ENCODE measurements around the gene AATF.

AATF gene

DNA sequence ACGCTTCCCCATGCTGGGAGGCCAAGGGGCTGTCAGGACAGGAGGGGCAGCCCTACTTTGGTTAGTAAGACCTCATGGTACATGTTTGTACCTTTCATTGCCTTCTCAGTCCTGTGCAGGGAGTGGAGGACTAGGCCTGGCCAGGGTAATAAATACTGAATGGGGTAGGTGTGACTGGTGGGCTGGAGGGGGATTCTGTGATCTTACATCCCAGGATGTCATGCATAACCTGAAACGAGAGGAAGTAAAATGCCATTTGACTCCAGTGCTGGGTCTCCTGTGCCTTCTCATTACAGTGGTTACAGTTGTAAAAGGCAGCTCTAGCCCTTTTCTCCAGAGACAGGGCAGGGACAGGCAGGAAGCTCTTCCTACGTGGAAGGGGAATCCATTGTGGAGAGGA lies 138.2 kb downstream of the AATF start:
- no peak for DNase-seq

GRCh38 chr17:37087683-37088082 lies 138.9 kb downstream of the AATF start:
- no peak for DNase-seq

DNA sequence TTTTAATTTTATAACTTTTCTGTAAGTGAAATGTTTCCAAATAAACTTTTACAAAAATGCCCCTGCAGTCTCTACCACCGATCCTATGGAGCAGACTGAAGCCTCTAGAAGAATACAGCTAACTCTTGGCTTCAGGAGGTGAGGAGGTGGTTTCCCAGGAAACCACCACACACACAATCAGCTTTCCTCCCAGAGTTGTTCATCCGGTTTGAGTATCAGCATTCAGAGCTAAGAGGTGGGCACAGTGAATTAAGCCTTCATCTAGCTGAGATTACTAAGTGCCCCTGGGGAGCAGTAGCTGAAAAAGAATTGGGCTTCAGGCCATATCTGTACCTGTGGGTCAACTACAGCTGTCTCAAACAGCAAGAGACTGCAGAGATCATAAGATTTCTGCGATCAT lies 139.7 kb downstream of the AATF start:
- DNase-seq = no peak

- DNase-seq = no peak
Measured at GRCh38 chr17:37088913-37089312, 140.2 kb downstream of the AATF start.

- no peak for DNase-seq
Measured at GRCh38 chr17:37089956-37090355, 141.2 kb downstream of the AATF start.

- DNase-seq = no peak
Measured at GRCh38 chr17:37090941-37091340, 142.2 kb downstream of the AATF start.

- no peak for DNase-seq
Measured at GRCh38 chr17:37092071-37092470, 143.3 kb downstream of the AATF start.

GRCh38 chr17:37092701-37093100 lies 143.9 kb downstream of the AATF start:
- no peak for DNase-seq

DNA sequence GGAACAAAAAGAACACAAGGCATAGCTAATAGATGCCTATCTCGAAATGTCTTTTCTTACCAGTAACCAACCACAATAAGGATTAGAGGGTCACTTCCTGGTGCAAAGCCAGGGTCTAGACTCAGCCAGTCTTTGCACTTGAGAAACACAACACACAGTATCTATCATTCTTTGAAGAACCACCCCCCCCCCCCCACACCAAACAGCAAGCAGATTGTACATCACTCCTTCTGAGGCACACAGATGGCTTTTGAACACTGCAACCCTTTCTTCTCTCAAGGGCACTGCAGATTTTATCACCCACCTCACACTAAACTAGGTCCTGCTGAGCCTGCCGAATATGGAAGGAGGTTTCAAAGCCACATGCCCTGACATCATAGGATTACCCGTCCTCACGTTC lies 145.6 kb downstream of the AATF start:
- no peak for DNase-seq

GRCh38 chr17:37096071-37096470 lies 147.3 kb downstream of the AATF start:
- DNase-seq = no peak

GRCh38 chr17:37097154-37097553 lies 148.4 kb downstream of the AATF start:
- no peak for DNase-seq

DNA sequence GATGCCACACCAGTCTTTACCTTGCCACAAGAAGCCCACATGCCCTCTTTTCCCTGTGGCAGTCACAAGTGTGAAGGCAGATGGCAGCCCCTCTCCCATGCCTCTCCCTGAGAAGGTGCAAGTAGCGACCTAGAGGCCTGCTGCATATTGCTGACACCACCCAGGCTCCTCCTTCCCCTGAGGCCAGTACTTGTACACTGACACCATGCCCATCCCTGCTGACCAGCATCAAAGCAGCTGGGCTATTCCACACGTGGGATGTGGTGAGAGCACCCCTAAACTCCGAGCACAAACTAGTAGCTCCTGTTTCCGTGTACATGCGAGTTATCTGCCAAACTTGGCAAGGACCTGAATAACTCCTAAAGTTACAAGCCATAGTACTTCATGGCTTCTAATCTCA lies 149.4 kb downstream of the AATF start:
- DNase-seq = no peak

DNA sequence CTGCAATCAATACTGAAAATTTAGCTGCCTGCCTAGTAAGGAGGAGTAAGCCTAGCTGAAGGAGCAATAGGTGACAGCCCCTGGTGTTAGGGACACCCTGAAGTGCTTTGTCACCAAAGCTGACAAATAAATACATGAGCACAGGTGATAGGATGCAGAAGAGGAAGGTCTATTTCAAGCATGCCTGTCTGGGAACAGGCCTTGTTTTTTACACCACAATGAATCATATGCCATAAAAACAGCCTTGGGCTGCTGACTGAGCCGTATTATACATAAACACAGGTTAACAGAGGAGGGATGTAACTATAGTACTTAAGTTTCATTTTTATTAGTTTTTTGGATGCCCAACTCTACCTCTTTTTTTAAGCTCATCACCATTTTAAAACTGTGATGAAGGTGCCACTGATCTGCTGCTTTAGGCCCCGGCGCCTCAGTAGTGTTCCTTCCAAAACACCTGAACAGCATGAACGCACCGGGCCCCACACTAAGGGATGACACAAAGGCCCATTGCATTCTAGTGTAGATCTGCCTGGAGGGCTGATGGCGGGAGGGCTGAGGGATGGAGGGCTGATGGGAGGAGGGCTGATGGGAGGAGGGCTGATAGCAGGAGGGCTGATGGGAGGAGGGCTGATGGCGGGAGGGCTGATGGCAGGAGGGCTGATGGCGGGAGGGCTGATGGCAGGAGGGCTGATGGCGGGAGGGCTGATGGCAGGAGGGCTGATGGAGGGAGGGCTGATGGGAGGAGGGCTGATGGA lies 150.3 kb downstream of the AATF start:
- DNase-seq = no peak

- DNase-seq = no peak
Measured at GRCh38 chr17:37100231-37100630, 151.5 kb downstream of the AATF start.

- no peak for DNase-seq
Measured at GRCh38 chr17:37101306-37101705, 152.6 kb downstream of the AATF start.

DNA sequence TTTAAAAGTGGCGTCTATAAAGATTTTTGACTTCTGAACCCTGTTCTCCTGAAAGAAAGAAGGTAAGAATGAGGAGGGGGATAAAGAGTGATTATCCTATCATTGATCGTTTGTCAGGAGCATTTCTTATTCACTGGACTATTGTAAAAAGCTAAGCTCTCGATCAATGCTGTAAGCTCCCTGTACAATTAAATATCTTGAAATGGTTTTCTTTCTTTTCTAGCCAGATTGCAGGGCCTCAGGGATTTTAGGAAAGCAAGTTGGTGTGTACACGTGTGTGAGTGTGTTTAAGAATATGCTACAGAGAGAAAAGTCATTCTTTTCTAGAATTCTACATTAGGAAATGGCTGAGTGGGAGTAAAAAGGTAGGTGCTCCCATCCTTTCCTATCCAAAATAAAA lies 154.5 kb downstream of the AATF start:
- no peak for DNase-seq

- DNase-seq = no peak
Measured at GRCh38 chr17:37106049-37106448, 157.3 kb downstream of the AATF start.
